HG03135 (cell line): ENCODE data around the gene TPK1.
"Not testable (repeated sequence)": the region's sequence is repeated elsewhere in the genome, so short reads cannot be mapped to it uniquely, and the experiment has no call there.

Experiments used
- ATAC-seq: cut with Tn5 transposase; IDR thresholded peaks from one replicate; pipeline ENCODE4 v1.9.1; 2021; ENCODE audit warnings: mild to moderate bottlenecking, moderate library complexity; ENCODE audit not compliant: unreplicated experiment

The TPK1 gene

DNA sequence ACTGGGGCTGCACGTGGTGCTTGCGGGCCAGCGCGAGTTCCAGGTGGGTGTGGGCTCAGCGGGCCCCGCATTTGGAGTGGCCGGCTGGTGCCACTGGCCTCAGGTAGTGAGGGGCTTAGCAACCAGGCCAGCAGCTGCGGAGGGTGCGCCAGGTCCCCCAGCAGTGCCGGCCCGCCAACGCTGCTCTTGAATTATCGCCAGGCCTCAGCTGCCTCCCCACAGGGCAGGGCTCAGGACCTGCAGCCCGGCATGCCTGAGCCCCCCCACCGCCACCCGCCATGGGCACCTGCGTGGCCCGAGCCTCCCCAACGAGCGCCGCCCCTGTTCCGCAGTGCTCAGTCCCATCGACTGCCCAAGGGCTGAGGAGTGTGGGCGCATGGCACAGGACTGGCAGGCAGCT lies 185.4 kb downstream of the TPK1 start:
- ATAC-seq, result no peak

DNA sequence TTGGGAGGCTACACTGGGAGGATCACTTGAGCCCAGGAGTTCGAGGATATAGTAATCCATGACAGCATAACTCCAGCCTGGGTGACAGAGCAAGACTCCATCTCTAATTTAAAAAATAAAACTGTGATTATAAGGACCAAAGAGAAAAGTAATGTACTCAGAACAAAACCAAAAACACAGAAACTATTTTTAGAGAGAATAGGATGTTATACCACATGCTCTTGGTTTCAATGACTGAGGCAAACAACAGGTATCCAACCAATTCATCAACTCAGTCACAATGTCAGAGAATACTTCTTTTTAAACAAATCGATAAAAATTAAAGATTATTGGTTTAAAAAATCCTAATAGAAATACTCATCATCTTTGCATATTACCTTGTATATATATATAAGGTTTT lies 186.7 kb downstream of the TPK1 start:
- ATAC-seq, result no peak

DNA sequence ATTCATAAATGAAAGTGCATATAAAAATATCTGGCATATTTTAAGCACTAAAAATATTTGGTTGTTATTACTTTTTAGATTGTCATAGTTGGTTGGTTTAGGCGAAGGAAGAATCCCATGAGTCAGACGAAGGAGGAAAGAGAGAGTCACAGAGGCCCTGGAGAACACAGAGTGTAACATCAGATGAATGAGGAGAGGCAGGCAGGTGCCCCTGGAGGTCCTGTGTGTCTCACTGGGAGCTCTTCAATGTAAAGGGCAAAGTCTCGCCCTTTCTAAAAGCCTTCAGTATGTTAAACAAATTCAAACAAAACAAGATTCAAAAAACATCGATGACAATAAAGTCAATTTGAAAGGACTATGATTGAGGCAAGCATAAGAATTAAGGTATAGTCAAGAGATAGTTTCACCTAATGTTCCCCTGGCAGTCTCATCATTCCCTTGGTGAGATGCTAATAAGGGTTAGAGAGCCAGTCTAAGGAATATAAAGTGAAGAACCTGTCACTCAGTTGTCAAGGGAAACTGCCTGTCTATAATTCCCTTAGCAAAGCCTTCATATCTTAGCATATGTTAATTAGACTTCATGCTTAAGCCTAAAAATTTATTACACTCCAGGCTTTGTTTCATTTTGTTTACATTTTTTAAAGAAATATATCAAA lies 194.3 kb downstream of the TPK1 start:
- no peak for ATAC-seq

- ATAC-seq, result no peak
Measured at GRCh38 chr7:144632724-144633123, 203.1 kb downstream of the TPK1 start.

GRCh38 chr7:144629598-144629997 lies 206.3 kb downstream of the TPK1 start:
- no peak for ATAC-seq

- ATAC-seq, result no peak
Measured at GRCh38 chr7:144629011-144629410, 206.8 kb downstream of the TPK1 start.

GRCh38 chr7:144628176-144628575 lies 207.7 kb downstream of the TPK1 start:
- ATAC-seq, result no peak

- no peak for ATAC-seq
Measured at GRCh38 chr7:144622745-144623144, 213.1 kb downstream of the TPK1 start.

- ATAC-seq, result no peak
Measured at GRCh38 chr7:144606261-144606660, 229.6 kb downstream of the TPK1 start.

DNA sequence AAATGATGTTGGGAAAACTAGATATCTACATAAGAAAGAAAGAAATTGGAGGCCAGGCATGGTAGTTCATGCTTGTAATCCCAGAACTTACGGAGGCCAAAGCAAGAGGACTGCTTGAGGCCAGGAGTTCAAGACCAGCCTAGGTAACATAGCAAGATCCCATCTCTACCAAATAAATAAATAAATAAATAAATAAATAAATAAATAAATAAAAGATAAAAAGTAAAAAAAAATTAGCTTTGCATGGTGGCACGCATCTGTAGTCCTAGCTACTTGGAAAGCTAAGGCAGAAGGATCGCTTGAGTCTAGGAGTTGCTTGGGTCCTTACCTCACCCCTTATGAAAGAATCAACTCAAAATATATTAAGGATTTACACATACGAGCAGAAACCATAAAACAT lies 238.9 kb downstream of the TPK1 start:
- ATAC-seq, result no peak

DNA sequence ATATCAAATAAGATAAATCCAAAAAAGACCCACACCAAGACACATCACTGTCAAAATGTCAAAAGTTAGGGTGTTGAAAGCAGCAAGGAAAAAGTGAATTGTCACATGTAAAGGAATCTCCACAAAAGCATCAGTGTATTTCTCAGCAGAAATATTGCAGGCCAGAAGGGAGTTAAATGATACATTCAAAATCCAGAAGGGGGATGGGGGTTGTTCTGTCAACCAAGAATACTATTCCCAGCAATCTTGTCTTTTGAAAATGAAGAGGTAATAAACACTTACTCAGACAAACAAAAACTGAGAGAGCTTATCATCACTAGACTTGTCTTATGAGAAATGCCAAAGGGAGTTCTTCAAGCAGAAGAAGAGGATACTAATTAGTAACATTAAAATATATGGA lies 241.3 kb downstream of the TPK1 start:
- no peak for ATAC-seq

DNA sequence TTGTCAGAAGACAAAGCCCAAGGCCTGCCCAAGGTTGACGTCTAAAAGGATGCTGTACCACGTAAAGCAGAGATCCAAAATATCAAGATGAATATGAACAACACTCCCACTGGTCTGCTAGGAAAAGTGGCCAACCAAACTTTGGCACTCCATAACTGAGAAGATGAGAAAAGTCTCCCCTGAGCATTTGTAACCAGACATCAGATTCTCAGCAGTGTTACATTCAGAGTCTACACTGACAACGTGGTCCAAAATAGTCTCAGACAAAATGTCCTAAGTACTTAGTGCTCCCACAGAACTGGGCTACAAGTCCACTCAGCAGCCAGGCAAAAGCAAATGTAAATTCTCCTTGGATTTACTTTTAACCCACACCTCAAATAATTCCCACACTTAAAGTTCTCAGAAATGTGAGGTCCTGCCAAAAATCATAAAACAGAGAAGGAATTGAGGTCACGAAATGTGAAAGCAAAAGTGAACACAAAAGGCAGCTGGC lies 247.2 kb downstream of the TPK1 start:
- no peak for ATAC-seq

DNA sequence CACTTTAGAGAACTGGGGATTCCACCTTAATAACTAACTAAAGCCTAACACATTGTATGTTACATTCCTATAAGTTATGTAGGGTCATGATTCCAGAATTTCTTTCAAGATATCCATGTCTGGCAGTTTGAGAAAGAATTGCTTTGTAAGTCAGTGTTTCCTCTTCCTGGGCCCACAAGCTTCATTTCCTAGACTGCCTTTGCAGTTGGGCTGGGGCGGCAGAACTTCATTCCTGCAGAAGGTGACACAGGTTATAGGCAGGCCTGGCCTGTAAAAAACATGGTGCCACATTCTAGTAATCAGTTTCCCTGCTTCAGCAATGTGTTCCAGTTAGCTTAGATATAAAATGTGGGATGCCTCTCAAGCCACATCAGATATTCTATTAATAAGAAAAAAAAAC lies 248.2 kb downstream of the TPK1 start:
- ATAC-seq, result no peak

DNA sequence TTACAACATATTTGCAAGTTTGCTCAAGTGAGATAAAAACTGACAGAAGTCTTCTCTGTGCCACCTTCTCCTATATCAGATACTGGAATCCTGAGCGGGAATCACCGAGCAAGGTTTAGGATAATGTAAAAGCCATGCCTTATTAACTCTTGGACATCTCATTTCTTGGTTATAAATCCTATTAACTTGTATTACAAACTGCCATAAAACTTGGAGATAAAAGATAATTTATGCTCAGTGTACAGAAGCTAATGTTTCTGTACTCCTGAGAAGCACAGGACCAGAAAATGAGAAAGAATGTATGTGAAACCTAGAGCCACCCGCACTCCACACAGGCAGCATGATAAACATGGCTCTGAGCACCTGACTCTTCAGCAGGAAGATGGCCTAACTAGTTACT lies 251.1 kb downstream of the TPK1 start:
- no peak for ATAC-seq

GRCh38 chr7:144579687-144580086 lies 256.2 kb downstream of the TPK1 start:
- ATAC-seq, result no peak

DNA sequence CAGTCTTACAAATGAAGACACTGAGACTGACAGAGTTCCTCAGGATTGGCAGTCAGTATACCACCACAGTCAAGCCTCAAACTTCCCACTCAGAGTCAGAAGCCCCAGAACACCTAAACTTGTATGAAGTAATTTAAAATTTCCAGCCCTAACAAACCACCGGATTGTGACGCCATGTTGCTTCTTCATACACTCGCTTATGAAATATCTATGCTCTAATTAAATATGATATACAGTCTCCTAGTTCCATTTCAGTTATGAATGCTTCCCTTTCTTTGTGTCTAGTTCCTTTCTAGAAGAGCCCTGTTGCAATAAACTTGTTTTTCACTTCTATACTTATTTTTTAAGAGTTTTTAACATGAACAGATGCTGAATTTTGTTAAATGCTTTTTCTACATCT lies 260.4 kb downstream of the TPK1 start:
- ATAC-seq, result no peak

DNA sequence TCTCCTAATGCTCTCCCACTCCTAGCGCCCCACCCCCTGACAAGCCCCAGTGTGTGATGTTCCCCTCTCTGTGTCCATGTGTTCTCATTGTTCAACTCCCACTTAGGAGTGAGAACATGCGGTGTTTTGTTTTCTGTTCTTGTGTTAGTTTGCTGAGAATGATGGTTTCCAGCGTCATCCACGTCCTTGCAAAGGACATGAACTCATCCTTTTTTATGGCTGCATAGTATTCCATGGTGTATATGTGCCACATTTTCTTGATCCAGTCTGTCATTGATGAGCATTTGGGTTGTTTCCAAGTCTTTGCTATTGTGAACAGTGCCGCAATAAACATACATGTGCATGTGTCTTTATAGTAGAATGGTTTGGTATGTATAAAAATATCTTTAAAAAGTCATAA lies 261.1 kb downstream of the TPK1 start:
- ATAC-seq, result not testable (repeated sequence)

DNA sequence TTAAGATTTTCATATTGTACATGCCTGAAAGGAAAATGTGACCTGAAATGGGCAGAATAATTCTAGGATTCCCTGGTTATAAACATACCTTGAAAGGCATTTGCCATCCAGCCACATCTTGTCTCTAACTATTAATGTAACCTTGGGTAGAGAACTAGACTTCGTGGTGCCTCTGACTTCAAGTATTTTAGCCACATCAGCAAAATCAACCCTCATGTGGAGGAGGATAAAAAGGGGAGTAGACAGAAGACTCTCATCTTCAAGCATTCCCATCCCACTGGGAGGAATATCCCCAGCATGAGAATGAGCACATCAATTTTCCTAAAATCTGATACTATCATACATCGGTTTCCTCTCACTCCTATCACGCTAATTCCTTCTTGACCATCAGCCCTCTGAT lies 267.6 kb downstream of the TPK1 start:
- ATAC-seq, result no peak

GRCh38 chr7:144565586-144565985 lies 270.3 kb downstream of the TPK1 start:
- ATAC-seq, result no peak

DNA sequence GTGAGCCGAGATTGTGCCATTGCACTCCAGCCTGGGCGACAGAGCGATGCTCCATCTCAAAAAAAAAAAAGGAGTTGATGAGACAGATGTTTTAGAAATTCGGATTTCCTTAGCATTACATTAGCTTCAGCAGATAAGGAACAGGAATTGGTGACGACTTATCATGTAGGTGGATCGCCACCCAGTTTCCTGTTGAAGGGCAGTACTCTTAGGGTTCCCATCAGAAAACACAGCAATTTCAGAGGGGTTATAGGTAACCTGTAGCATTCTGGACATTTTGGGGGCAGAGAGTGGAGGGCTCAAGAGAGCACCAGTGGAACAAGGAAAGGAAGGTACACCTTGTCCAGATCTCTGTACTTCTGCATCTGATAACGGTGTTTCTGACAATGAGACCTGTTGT lies 286.0 kb downstream of the TPK1 start:
- ATAC-seq, result no peak

- ATAC-seq, result no peak
Measured at GRCh38 chr7:144548556-144548955, 287.3 kb downstream of the TPK1 start.

- no peak for ATAC-seq
Measured at GRCh38 chr7:144547888-144548287, 288.0 kb downstream of the TPK1 start.

- ATAC-seq, result no peak
Measured at GRCh38 chr7:144546782-144547181, 289.1 kb downstream of the TPK1 start.
